Astrocyte (in vitro differentiated cells and primary cell): ENCODE measurements around the gene KCNAB3.

Experiments
- CTCF ChIP-seq: IDR thresholded peaks from 2 replicates; pipeline ENCODE4 v1.5.1; 2011; ENCODE audit warnings: low read depth, mild to moderate bottlenecking, inconsistent platforms, low read length, moderate library complexity; ENCODE audit not compliant: insufficient read depth
- EZH2 ChIP-seq: IDR thresholded peaks from 2 replicates; pipeline ENCODE4 v1.6.1; 2012; ENCODE audit warnings: mild to moderate bottlenecking, low read length, inconsistent platforms; ENCODE audit not compliant: insufficient read depth

- TF ChIP-seq CTCF: no peak
- TF ChIP-seq EZH2: no peak
Observed at GRCh38 chr17:7880076-7880868, 49.4 kb downstream of the KCNAB3 start.
